Colonic mucosa (tissue), 4 donors: ENCODE results near the gene MSH3. TPM values are rescaled to one million over a fixed set of nuclear protein-coding genes. Genes with fewer than 3 reads are reported as not detected.
"Not testable (repeated sequence)": the region's sequence is repeated elsewhere in the genome, so short reads cannot be mapped to it uniquely, and the experiment has no call there.

Experiments
- DNase-seq: peaks from one replicate; pipeline ENCODE4 v3.0.0-alpha.2; 2020
- H3K27ac ChIP-seq: fragments of 200-600 bp; one replicate; pipeline ENCODE4 v1.8.0; 2021
- H3K27me3 ChIP-seq: fragments of 200-600 bp; one replicate; pipeline ENCODE4 v1.8.0; 2021
- H3K36me3 ChIP-seq: fragments of 200-600 bp; one replicate; pipeline ENCODE4 v1.8.0; 2021
- H3K4me1 ChIP-seq: fragments of 200-600 bp; one replicate; pipeline ENCODE4 v1.8.0; 2021; ENCODE audit warnings: mild to moderate bottlenecking
- H3K4me3 ChIP-seq: fragments of 200-600 bp; one replicate; pipeline ENCODE4 v1.8.0; 2021
- H3K9ac ChIP-seq, 2 donors: one replicate each; pipeline ENCODE4 v1.7.0; 2013; ENCODE audit warnings: control low read depth in 2 of 2, low read depth in 2 of 2, low read length in 2 of 2
- H3K9me3 ChIP-seq: fragments of 200-600 bp; one replicate; pipeline ENCODE4 v1.8.0; 2021
- CTCF ChIP-seq: fragments of 200-600 bp; IDR thresholded peaks from one replicate; pipeline ENCODE4 v1.8.0; 2022; ENCODE audit warnings: antibody characterized with exemption, mild to moderate bottlenecking
- intact Hi-C: fragments of 100-400 bp; cut with DNase I; formaldehyde crosslinking; loops from one replicate; pipeline ENCODE4 v1.14.1; 2022
- total RNA-seq, 2 donors: library from RNA; stranded (reverse); fragmentation: NEBNext Ultra II Directional in 1 of 2; extraction: Animal tissue kit (Norgen Biotek cat#: 25700) in 1 of 2; gene quantifications; one replicate each; pipeline ENCODE4 v1.2.1, GENCODE V29; 2021
- donor health status: healthy.
- donor health status: DM: no; HTN: no; CAD: no.
- donor health status: DM: no; HTN: no; CAD: no.

The MSH3 gene
- total RNA-seq, 2 donors from 2014 or later = 15.1 to 16.3 TPM

- no peak overlapping the region for H3K9ac ChIP-seq
- TF ChIP-seq CTCF = no peak
These were observed 216.0 kb downstream of the MSH3 start for GRCh38 chr5:80870442-80870841.

GRCh38 chr5:80871541-80871961 lies 217.1 kb downstream of the MSH3 start:
- no peaks in the 10 kb centered on the region for H3K4me1 ChIP-seq
- no peak overlapping the region for H3K4me3 ChIP-seq
- intact Hi-C loops = no loop called here
- H3K9ac ChIP-seq = no peak overlapping the region
- no peaks in the 10 kb centered on the region for H3K36me3 ChIP-seq
- no peak for TF ChIP-seq CTCF
- no peaks in the 10 kb centered on the region for H3K9me3 ChIP-seq
- DNase-seq = no peak
- H3K27me3 ChIP-seq = no peaks in the 10 kb centered on the region
- H3K27ac ChIP-seq = no peak overlapping the region

More at GRCh38 chr5:80870442-80870841, 216.0 kb downstream of the MSH3 start:
- Histone ChIP-seq H3K36me3 (no peaks in the 10 kb centered on the region), H3K9me3 (no peaks in the 10 kb centered on the region), H3K27me3 (no peaks in the 10 kb centered on the region), H3K27ac (no peak overlapping the region), H3K4me1 (no peaks in the 10 kb centered on the region), H3K4me3 (no peak overlapping the region)
- intact Hi-C loops = no loop called here
- no peak for DNase-seq

- no peaks in the 10 kb centered on the region for H3K36me3 ChIP-seq
- no peak overlapping the region for H3K27ac ChIP-seq
- H3K4me3 ChIP-seq = no peak overlapping the region
- H3K9me3 ChIP-seq = no peaks in the 10 kb centered on the region
- no peaks in the 10 kb centered on the region for H3K4me1 ChIP-seq
- intact Hi-C loops = no loop called here
- H3K27me3 ChIP-seq = no peaks in the 10 kb centered on the region
- no peak for DNase-seq
- TF ChIP-seq CTCF = no peak
- no peak overlapping the region for H3K9ac ChIP-seq
These were observed 219.7 kb downstream of the MSH3 start for GRCh38 chr5:80874162-80874561.

GRCh38 chr5:80877592-80877991 lies 223.1 kb downstream of the MSH3 start:
- intact Hi-C loops = no loop called here
- Histone ChIP-seq H3K4me1 (no peaks in the 10 kb centered on the region), H3K36me3 (no peaks in the 10 kb centered on the region), H3K4me3 (no peak overlapping the region), H3K27ac (no peak overlapping the region), H3K9ac (no peak overlapping the region), H3K27me3 (no peaks in the 10 kb centered on the region), H3K9me3 (no peaks in the 10 kb centered on the region)
- TF ChIP-seq CTCF = no peak
- DNase-seq = no peak

- intact Hi-C loops = no loop called here
- H3K9me3 ChIP-seq = no peaks in the 10 kb centered on the region
- H3K36me3 ChIP-seq = no peaks in the 10 kb centered on the region
- no peak for TF ChIP-seq CTCF
- H3K4me1 ChIP-seq = no peaks in the 10 kb centered on the region
- no peak overlapping the region for H3K4me3 ChIP-seq
- H3K27ac ChIP-seq = no peak overlapping the region
- H3K27me3 ChIP-seq = no peaks in the 10 kb centered on the region
- no peak overlapping the region for H3K9ac ChIP-seq
- DNase-seq = no peak
These were observed 227.3 kb downstream of the MSH3 start for GRCh38 chr5:80881726-80882125.

- intact Hi-C loops = not testable (repeated sequence)
These were observed 228.9 kb downstream of the MSH3 start for GRCh38 chr5:80883390-80883789.

More at GRCh38 chr5:80883390-80883789, 228.9 kb downstream of the MSH3 start:
- H3K27me3 ChIP-seq, H3K9ac ChIP-seq, DNase-seq, H3K4me1 ChIP-seq, H3K4me3 ChIP-seq, H3K9me3 ChIP-seq, H3K36me3 ChIP-seq, H3K27ac ChIP-seq: not testable (repeated sequence)
